Smooth muscle cell of the pulmonary artery (primary cell): Measurements from ENCODE around the gene LAMP1. TPM values are rescaled to one million over a fixed set of nuclear protein-coding genes. Genes with fewer than 3 reads are reported as not detected.

ENCODE experiments used
- total RNA-seq: library from RNA; depleted of rRNA; stranded (reverse); fragments of >200 nt; gene quantifications from 2 replicates; pipeline ENCODE4 v1.2.3, GENCODE V29; 2014

The LAMP1 gene, protein sequence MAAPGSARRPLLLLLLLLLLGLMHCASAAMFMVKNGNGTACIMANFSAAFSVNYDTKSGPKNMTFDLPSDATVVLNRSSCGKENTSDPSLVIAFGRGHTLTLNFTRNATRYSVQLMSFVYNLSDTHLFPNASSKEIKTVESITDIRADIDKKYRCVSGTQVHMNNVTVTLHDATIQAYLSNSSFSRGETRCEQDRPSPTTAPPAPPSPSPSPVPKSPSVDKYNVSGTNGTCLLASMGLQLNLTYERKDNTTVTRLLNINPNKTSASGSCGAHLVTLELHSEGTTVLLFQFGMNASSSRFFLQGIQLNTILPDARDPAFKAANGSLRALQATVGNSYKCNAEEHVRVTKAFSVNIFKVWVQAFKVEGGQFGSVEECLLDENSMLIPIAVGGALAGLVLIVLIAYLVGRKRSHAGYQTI
- total RNA-seq, result 315 and 328 TPM in 2 replicates

GRCh38 chr13:113296823-113297369 lies at the start of gene LAMP1:
Gene LAMP1, plus strand, starts transcription at chr13:113297239. Its CDS starts 196 bp downstream, at chr13:113297435.

Other genes with a start within 250 kb of the LAMP1 start
- 0.13 TPM in 1 of 2 replicates, not detected in the other for gene F7, start 191.4 kb upstream of the LAMP1 start, total RNA-seq
- 11.8 and 25.5 TPM in 2 replicates for gene F10, start 174.4 kb upstream of the LAMP1 start, total RNA-seq
- not detected in 2 replicates for gene PROZ, start 138.6 kb upstream of the LAMP1 start, total RNA-seq
- 69.3 and 77.4 TPM in 2 replicates for gene PCID2, start 88.6 kb upstream of the LAMP1 start, total RNA-seq
- gene CUL4A, start 87.6 kb upstream of the LAMP1 start, total RNA-seq, result 116 and 140 TPM in 2 replicates
- gene GRTP1, start 66.9 kb downstream of the LAMP1 start, total RNA-seq, result 0.59 TPM in 2 replicates
- 0.85 and 1.1 TPM in 2 replicates for gene ADPRHL1, start 156.2 kb downstream of the LAMP1 start, total RNA-seq
- 10.6 and 11.3 TPM in 2 replicates for gene DCUN1D2, start 193.5 kb downstream of the LAMP1 start, total RNA-seq